ENCODE measurements around the gene ZNF544. TPM values are rescaled to one million over a fixed set of nuclear protein-coding genes. Genes with fewer than 3 reads are reported as not detected.

The ZNF544 gene
- total RNA-seq, 2 experiments from 2014 or later, result 47.5 to 50.0 TPM

DNA sequence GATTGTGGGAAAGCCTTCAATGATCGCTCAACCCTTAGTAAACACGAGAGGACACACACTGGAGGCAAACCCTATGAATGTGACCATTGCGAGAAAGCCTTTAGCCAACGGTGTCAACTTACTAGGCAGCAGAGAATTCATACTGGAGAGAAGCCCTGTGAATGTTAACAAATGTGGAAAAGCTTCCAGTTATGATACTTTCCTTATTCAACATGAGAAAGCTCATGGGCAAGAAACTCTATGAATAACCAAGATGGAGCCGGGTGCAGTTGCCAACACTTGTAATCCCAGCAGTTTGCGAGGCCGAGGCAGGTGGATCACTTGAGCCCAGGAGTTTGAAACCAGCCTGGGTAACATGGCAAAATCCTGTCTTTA is 34.2 kb downstream of the ZNF544 start:
- POLR2A ChIA-PET, result no interaction called here
- Mint-ChIP-seq H3K9me3 (peaks cover 58% of the 10 kb centered on the region), H3K27ac (no peak overlapping the region), H3K4me1 (no peaks in the 10 kb centered on the region), H3K4me3 (no peak overlapping the region), H3K36me3 (ENCODE audit: low read depth) (peaks cover 82% of the 10 kb centered on the region), H3K27me3 (no peaks in the 10 kb centered on the region)
- no peak for DNase-seq
- CTCF ChIA-PET, result no interaction called here

GRCh38 chr19:58265100-58265499 is 36.4 kb downstream of the ZNF544 start:
- POLR2A ChIA-PET, result interaction anchor here (0.8 kb wide), 1 partner anchor 13 kb away, joined by 3 read pairs; the partner anchor contains the start of gene ZNF8
- peaks cover 75% of the 10 kb centered on the region for H3K36me3 Mint-ChIP-seq (ENCODE audit: low read depth)
- DNase-seq, result no peak
- peaks cover 53% of the 10 kb centered on the region for H3K9me3 Mint-ChIP-seq
- no peak overlapping the region for H3K4me3 Mint-ChIP-seq
- CTCF ChIA-PET, result no interaction called here
- H3K4me1 Mint-ChIP-seq, result no peaks in the 10 kb centered on the region
- no peaks in the 10 kb centered on the region for H3K27me3 Mint-ChIP-seq
- H3K27ac Mint-ChIP-seq, result no peak overlapping the region

- Mint-ChIP-seq H3K4me1 (no peaks in the 10 kb centered on the region), H3K36me3 (ENCODE audit: low read depth) (peaks cover 69% of the 10 kb centered on the region), H3K9me3 (peaks cover 36% of the 10 kb centered on the region), H3K27ac (no peak overlapping the region), H3K27me3 (no peaks in the 10 kb centered on the region), H3K4me3 (no peak overlapping the region)
- ChIA-PET CTCF (no interaction called here), POLR2A (no interaction called here)
- DNase-seq, result no peak
Measured at GRCh38 chr19:58268344-58268743, 39.6 kb downstream of the ZNF544 start.

DNA sequence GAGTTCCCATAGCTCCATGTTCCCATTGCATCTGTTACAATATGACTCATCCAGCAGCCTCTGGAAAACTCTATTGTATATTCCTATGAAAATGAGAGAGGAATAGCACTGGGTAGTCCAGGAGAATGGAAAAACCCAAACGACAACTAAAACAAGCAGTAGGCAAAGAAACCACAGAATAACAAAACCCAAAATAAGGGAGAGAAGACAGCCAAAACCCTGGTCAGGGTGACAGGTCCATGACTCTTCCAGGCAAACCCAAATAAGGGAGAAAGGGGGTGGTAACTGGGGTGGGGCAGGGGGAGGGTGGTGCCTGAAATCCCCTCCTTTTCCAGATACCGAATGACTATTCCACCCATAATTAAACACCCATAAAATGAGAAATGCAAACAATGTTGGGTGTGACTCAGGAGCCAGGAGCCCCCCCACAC is 46.1 kb downstream of the ZNF544 start:
- no peak for DNase-seq
- H3K4me3 Mint-ChIP-seq, result no peak overlapping the region
- no peak overlapping the region for H3K27ac Mint-ChIP-seq
- peaks cover 34% of the 10 kb centered on the region for H3K9me3 Mint-ChIP-seq
- POLR2A ChIA-PET, result no interaction called here
- CTCF ChIA-PET, result no interaction called here
- peaks cover 23% of the 10 kb centered on the region for H3K4me1 Mint-ChIP-seq
- no peaks in the 10 kb centered on the region for H3K27me3 Mint-ChIP-seq
- peaks cover 70% of the 10 kb centered on the region for H3K36me3 Mint-ChIP-seq (ENCODE audit: low read depth)

DNA sequence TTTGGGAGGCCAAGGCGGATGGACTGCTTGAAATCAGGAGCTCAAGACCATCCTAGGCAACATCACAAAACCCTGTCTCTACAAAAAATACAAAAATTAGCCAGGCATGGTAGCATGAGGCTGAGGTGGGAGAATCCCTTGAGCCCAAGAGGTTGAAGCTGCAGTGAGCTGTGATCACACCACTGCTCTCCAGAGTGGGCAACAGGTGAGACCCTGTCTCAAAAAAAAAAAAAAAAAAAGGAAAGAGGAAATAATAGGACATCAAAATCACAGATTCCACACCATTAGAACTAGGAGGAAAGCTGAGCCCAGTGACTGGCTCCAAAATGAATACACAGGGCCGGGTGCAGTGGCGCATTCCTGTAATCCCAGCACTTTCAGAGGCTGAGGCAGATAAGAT is 46.9 kb downstream of the ZNF544 start:
- no peak for DNase-seq
- peaks cover 30% of the 10 kb centered on the region for H3K4me1 Mint-ChIP-seq
- POLR2A ChIA-PET, result interaction anchor here (0.8 to 1.8 kb wide), 4 partner anchors 10 to 92 kb away, joined by 3 to 7 read pairs (median 3); partner anchors contain the start of gene ZNF274
- CTCF ChIA-PET, result no interaction called here
- no peak overlapping the region for H3K27ac Mint-ChIP-seq
- H3K9me3 Mint-ChIP-seq, result peaks cover 34% of the 10 kb centered on the region
- H3K4me3 Mint-ChIP-seq, result no peak overlapping the region
- no peaks in the 10 kb centered on the region for H3K27me3 Mint-ChIP-seq
- H3K36me3 Mint-ChIP-seq (ENCODE audit: low read depth), result peaks cover 72% of the 10 kb centered on the region

- no peak for DNase-seq
- H3K27me3 Mint-ChIP-seq, result no peaks in the 10 kb centered on the region
- H3K36me3 Mint-ChIP-seq (ENCODE audit: low read depth), result peaks cover 70% of the 10 kb centered on the region
- peaks cover 35% of the 10 kb centered on the region for H3K9me3 Mint-ChIP-seq
- ChIA-PET CTCF (no interaction called here), POLR2A (interaction anchor here (1.4 to 1.8 kb wide), 3 partner anchors 14 to 94 kb away, joined by 3 to 7 read pairs (median 4); partner anchors contain the start of gene ZNF274)
- no peak overlapping the region for H3K27ac Mint-ChIP-seq
- peak overlapping the region; percentile 87 for H3K4me3 Mint-ChIP-seq
- peaks cover 40% of the 10 kb centered on the region for H3K4me1 Mint-ChIP-seq
Measured at GRCh38 chr19:58277197-58277596, 48.5 kb downstream of the ZNF544 start.

- ChIA-PET CTCF (interaction anchor here (0.5 to 1.2 kb wide), 2 partner anchors 126 to 242 kb away, joined by 3 to 4 read pairs; partner anchors contain the start of gene ZBTB45), POLR2A (interaction anchor here (0.7 to 2.2 kb wide), 12 partner anchors 13 to 297 kb away, joined by 3 to 16 read pairs (median 4); partner anchors contain the start of genes ZBTB45, ZNF274, ZNF497 and ZNF544)
- Mint-ChIP-seq H3K4me1 (peaks cover 40% of the 10 kb centered on the region), H3K9me3 (peaks cover 37% of the 10 kb centered on the region), H3K4me3 (peak overlapping the region; percentile 87), H3K36me3 (ENCODE audit: low read depth) (peaks cover 67% of the 10 kb centered on the region), H3K27ac (peak overlapping the region; percentile 80), H3K27me3 (no peaks in the 10 kb centered on the region)
- DNase-seq, result no peak
Measured at GRCh38 chr19:58277748-58278540, 49.2 kb downstream of the ZNF544 start.

GRCh38 chr19:58278541-58279041 is 49.9 kb downstream of the ZNF544 start, which contains the start of gene ZNF8:
TSS of gene ZNF8 (plus strand) at chr19:58278955. CDS start at chr19:58279082, 127 bp downstream.
- ChIA-PET POLR2A (interaction anchor here (0.7 to 2.2 kb wide), 12 partner anchors 14 to 297 kb away, joined by 3 to 16 read pairs (median 4); partner anchors contain the start of genes ZBTB45, ZNF274, ZNF497 and ZNF544), CTCF (interaction anchor here (0.5 to 1.2 kb wide), 2 partner anchors 125 to 241 kb away, joined by 3 to 4 read pairs; partner anchors contain the start of gene ZBTB45)
- Mint-ChIP-seq H3K9me3 (peaks cover 40% of the 10 kb centered on the region), H3K27me3 (no peaks in the 10 kb centered on the region), H3K4me1 (peaks cover 40% of the 10 kb centered on the region), H3K36me3 (ENCODE audit: low read depth) (peaks cover 73% of the 10 kb centered on the region), H3K27ac (peak within 1 kb of the TSS; percentile 80), H3K4me3 (peak within 1 kb of the TSS; percentile 87)
- peak; percentile 98 for DNase-seq

- Mint-ChIP-seq H3K4me3 (peak overlapping the region; percentile 87), H3K9me3 (peaks cover 37% of the 10 kb centered on the region), H3K27ac (peak overlapping the region; percentile 80), H3K36me3 (ENCODE audit: low read depth) (peaks cover 73% of the 10 kb centered on the region), H3K4me1 (peaks cover 40% of the 10 kb centered on the region), H3K27me3 (no peaks in the 10 kb centered on the region)
- DNase-seq, result peak; percentile 45
- POLR2A ChIA-PET, result interaction anchor here (1.0 to 2.2 kb wide), 9 partner anchors 14 to 296 kb away, joined by 3 to 16 read pairs (median 4); partner anchors contain the start of genes ERVK3-1, ZBTB45, ZNF274 and ZNF497
- CTCF ChIA-PET, result no interaction called here
Measured at GRCh38 chr19:58279042-58279924, 50.6 kb downstream of the ZNF544 start.

DNA sequence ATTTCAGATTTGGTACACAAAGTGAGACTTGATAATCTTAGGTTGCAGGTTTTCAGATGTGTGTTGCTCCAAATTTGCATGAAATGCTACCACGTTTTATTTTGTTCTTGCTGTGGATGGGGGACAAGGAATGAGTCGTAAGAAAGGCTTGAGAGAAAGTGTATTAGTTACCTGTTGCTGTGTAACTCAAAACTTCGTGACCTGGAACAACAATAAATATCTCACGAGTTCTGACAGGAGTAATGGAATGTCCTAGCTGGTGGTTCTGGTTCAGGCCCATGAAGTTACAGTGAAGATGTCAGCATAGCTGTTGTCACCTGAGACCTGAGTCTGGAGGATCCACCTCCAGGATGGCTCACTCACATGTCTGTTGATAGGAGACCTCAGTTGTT is 51.2 kb downstream of the ZNF544 start:
- ChIA-PET POLR2A (interaction anchor here (2.1 to 2.2 kb wide), 2 partner anchors 25 to 84 kb away, joined by 6 to 8 read pairs; partner anchors contain the start of genes ERVK3-1 and ZNF497), CTCF (interaction anchor here (0.5 kb wide), 1 partner anchor 44 kb away, joined by 3 read pairs; no protein-coding TSS in a partner anchor)
- DNase-seq, result no peak
- H3K4me1 Mint-ChIP-seq, result peaks cover 40% of the 10 kb centered on the region
- H3K36me3 Mint-ChIP-seq (ENCODE audit: low read depth), result peaks cover 69% of the 10 kb centered on the region
- peak overlapping the region; percentile 87 for H3K4me3 Mint-ChIP-seq
- peaks cover 32% of the 10 kb centered on the region for H3K9me3 Mint-ChIP-seq
- peak overlapping the region; percentile 80 for H3K27ac Mint-ChIP-seq
- no peaks in the 10 kb centered on the region for H3K27me3 Mint-ChIP-seq

- CTCF ChIA-PET, result no interaction called here
- H3K9me3 Mint-ChIP-seq, result peaks cover 30% of the 10 kb centered on the region
- H3K4me1 Mint-ChIP-seq, result peaks cover 21% of the 10 kb centered on the region
- no peak overlapping the region for H3K4me3 Mint-ChIP-seq
- POLR2A ChIA-PET, result no interaction called here
- no peaks in the 10 kb centered on the region for H3K27me3 Mint-ChIP-seq
- peaks cover 81% of the 10 kb centered on the region for H3K36me3 Mint-ChIP-seq (ENCODE audit: low read depth)
- DNase-seq, result no peak
- no peak overlapping the region for H3K27ac Mint-ChIP-seq
Measured at GRCh38 chr19:58284199-58284598, 55.5 kb downstream of the ZNF544 start.

- H3K36me3 Mint-ChIP-seq (ENCODE audit: low read depth), result peaks cover 95% of the 10 kb centered on the region
- POLR2A ChIA-PET, result no interaction called here
- no peaks in the 10 kb centered on the region for H3K4me1 Mint-ChIP-seq
- H3K27me3 Mint-ChIP-seq, result no peaks in the 10 kb centered on the region
- H3K9me3 Mint-ChIP-seq, result peaks cover 53% of the 10 kb centered on the region
- no peak overlapping the region for H3K27ac Mint-ChIP-seq
- CTCF ChIA-PET, result no interaction called here
- DNase-seq, result no peak
- no peak overlapping the region for H3K4me3 Mint-ChIP-seq
Measured at GRCh38 chr19:58291943-58292342, 63.2 kb downstream of the ZNF544 start.
